ENCODE results near the gene RGS6.

- no peak for TF ChIP-seq POLR2AphosphoS5 (IDR thresholded peaks at IDR 0.05; ENCODE audit: low read depth, low read length)
- no peak for TF ChIP-seq POLR2A (IDR thresholded peaks at IDR 0.05; ENCODE audit: low read depth, low read length)
- TF ChIP-seq TAF1 (IDR thresholded peaks at IDR 0.05; ENCODE audit: low read depth, low read length), result no peak
- TF ChIP-seq PAX5 (IDR thresholded peaks at IDR 0.05; ENCODE audit: insufficient read depth, low read length, severe bottlenecking), result no peak
Measured at GRCh38 chr14:72492196-72492595, 560.0 kb downstream of the RGS6 start.
